Fibroblast of mammary gland (primary cell): ENCODE data around the gene NFYA.

Experiments
- DNase-seq: peaks from one replicate; pipeline ENCODE4 v3.0.0-alpha.2; 2010; ENCODE audit warnings: low read depth
- H3K4me3 ChIP-seq: 2 replicates; pipeline ENCODE4 v1.5.1; 2011; ENCODE audit warnings: low read depth, mild to moderate bottlenecking, low read length, moderate library complexity; ENCODE audit not compliant: control insufficient read depth
- CTCF ChIP-seq: conservative IDR thresholded peaks from 2 replicates; pipeline ENCODE4 v1.5.1; 2011; ENCODE audit warnings: low read depth, low read length, inconsistent platforms; ENCODE audit not compliant: control insufficient read depth, insufficient read depth

Gene NFYA

DNA sequence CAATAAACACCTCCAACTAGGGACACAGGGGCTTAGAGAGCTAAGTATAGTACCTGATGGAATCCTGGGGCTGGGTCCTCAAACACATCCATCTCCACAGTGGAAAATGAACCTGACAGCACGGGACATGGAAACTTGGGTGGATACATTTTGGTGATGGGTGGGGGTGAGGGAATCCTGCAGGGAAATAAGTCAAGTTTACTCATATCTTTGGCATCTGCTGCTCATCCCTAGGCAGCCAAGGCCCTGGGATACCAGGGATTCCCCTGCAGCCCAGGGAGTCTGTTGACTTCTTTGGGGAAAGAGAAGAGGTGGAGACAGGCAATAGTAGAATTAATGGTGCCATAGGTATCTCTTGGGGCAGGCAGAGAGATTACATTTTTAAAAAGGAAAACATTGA is 13.2 kb upstream of the NFYA start:
- no peak for TF ChIP-seq CTCF
- no peak overlapping the region for H3K4me3 ChIP-seq
- peak; percentile 33 for DNase-seq

- no peak for TF ChIP-seq CTCF
- DNase-seq, result no peak
- H3K4me3 ChIP-seq, result no peak overlapping the region
Measured at GRCh38 chr6:41061196-41061726, 11.5 kb upstream of the NFYA start.

DNA sequence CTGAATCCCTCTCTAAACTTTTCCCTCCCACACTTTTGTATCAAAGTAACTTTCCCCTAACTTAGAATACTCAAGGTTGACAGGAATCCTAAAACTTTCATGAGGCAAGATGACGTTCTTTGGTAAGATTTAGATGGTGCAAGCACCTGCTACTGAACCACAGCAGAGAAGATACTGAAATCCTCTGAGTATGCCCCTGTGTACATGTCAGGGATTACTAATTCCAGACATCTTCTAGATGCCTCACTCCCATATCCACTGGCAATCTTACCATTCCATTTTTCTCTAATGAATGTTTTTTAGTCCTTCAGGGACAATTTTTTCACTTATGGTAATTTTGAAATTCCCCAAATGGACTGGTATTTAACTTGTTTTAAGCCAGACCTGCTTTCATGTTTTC is 10.7 kb upstream of the NFYA start:
- no peak for TF ChIP-seq CTCF
- no peak for DNase-seq
- no peak overlapping the region for H3K4me3 ChIP-seq

DNA sequence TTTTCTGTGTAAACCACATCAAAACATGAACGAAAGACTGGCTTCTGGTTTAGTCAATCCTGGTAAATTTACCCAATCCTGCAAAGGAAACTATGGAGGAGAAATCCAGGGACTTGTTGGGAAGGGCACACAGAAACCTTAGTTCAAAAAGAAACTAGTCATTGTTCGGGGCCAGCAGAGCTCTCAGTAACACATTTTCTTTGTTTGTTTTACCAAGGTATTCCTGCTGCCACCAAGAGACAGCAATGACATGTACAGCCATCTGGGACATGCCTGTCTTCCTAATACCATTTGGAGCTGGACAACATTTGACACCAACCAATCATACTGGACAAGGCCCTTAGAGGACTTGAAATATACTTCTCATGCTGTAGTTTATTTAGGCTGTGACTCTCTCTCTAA is 8.9 kb upstream of the NFYA start:
- no peak for DNase-seq
- no peak overlapping the region for H3K4me3 ChIP-seq

DNA sequence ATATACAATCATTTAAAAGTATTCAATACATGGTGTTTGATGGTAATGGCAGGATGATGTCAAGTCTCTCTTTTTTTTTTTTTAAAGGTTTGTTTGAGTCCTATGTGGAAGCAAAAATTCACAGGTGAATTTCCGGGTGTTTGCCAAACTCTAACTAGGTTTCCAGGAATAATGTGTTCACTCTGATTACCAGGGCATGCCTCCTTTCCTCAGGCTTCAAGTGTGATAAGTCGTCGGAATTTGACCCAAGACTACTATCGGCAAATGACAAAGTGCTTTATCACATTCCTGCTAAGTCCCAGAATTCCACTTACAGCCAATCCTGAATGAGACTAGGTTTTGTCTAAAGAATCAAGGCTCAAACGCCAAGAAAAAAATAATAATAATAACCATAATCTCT is 7.9 kb upstream of the NFYA start:
- no peak for DNase-seq
- TF ChIP-seq CTCF, result no peak
- no peak overlapping the region for H3K4me3 ChIP-seq

More for the DNA sequence above, 8.9 kb upstream of the NFYA start:
- no peak for TF ChIP-seq CTCF

GRCh38 chr6:41065550-41066026 is 7.2 kb upstream of the NFYA start:
- H3K4me3 ChIP-seq, result no peak overlapping the region
- TF ChIP-seq CTCF, result no peak
- no peak for DNase-seq

- peak; percentile 82 for TF ChIP-seq CTCF
- DNase-seq, result peak; percentile 84
- H3K4me3 ChIP-seq, result no peak overlapping the region
Measured at GRCh38 chr6:41066867-41067304, 5.9 kb upstream of the NFYA start.
